Ishikawa (cell line): ENCODE measurements around the gene ABLIM2.

Source experiments
- CEBPB ChIP-seq: IDR thresholded peaks from 2 replicates; pipeline ENCODE4 v1.6.1; 2012
- CREB1 ChIP-seq: IDR thresholded peaks from 2 replicates; pipeline ENCODE4 v1.6.1; 2012; ENCODE audit warnings: low read depth
- EGR1 ChIP-seq: IDR thresholded peaks from 2 replicates; pipeline ENCODE4 v1.6.1; 2012
- EP300 ChIP-seq: IDR thresholded peaks from 2 replicates; pipeline ENCODE4 v1.6.1; 2012; ENCODE audit warnings: borderline replicate concordance
- FOXM1 ChIP-seq: IDR thresholded peaks from 2 replicates; pipeline ENCODE4 v1.6.1; 2012; ENCODE audit warnings: low read depth, borderline replicate concordance
- MAX ChIP-seq: IDR thresholded peaks from 2 replicates; pipeline ENCODE4 v1.6.1; 2012
- NFIC ChIP-seq: IDR thresholded peaks from 2 replicates; pipeline ENCODE4 v1.6.1; 2012
- RAD21 ChIP-seq: IDR thresholded peaks from 2 replicates; pipeline ENCODE4 v1.6.1; 2012; ENCODE audit warnings: low read depth
- REST ChIP-seq: IDR thresholded peaks from 2 replicates; pipeline ENCODE4 v1.6.1; 2012; ENCODE audit warnings: low read depth, mild to moderate bottlenecking
- TAF1 ChIP-seq: IDR thresholded peaks from 2 replicates; pipeline ENCODE4 v1.6.1; 2012; ENCODE audit warnings: low read depth, mild to moderate bottlenecking
- TCF12 ChIP-seq: IDR thresholded peaks from 2 replicates; pipeline ENCODE4 v1.6.1; 2012; ENCODE audit warnings: low read depth
- TEAD4 ChIP-seq: IDR thresholded peaks from 2 replicates; pipeline ENCODE4 v1.6.1; 2012
- USF1 ChIP-seq: IDR thresholded peaks from 2 replicates; pipeline ENCODE4 v1.6.1; 2012
- YY1 ChIP-seq: IDR thresholded peaks from 2 replicates; pipeline ENCODE4 v1.6.1; 2012; ENCODE audit warnings: low read depth
- ZBTB7A ChIP-seq: IDR thresholded peaks from 2 replicates; pipeline ENCODE4 v1.6.1; 2012; ENCODE audit warnings: low read depth

ABLIM2 gene

GRCh38 chr4:8061573-8061972, 97.0 kb downstream of the ABLIM2 start:
- TF ChIP-seq CREB1 (no peak), TAF1 (no peak), ZBTB7A (no peak), EP300 (no peak), REST (no peak), USF1 (no peak), EGR1 (no peak), TCF12 (no peak), FOXM1 (no peak)

- TF ChIP-seq NFIC (no peak), TCF12 (no peak), CREB1 (no peak), TEAD4 (no peak), CEBPB (no peak), USF1 (no peak), MAX (no peak), EP300 (no peak), EGR1 (no peak)
Measured at GRCh38 chr4:8061145-8061544, 97.5 kb downstream of the ABLIM2 start.

GRCh38 chr4:8060632-8061031, 98.0 kb downstream of the ABLIM2 start:
- TF ChIP-seq YY1 (no peak), MAX (peak; percentile 29; the same call in 1 of the 2 replicates), ZBTB7A (no peak)

GRCh38 chr4:8058031-8058479, 100.6 kb downstream of the ABLIM2 start:
- TF ChIP-seq TCF12 (no peak), ZBTB7A (no peak)

DNA sequence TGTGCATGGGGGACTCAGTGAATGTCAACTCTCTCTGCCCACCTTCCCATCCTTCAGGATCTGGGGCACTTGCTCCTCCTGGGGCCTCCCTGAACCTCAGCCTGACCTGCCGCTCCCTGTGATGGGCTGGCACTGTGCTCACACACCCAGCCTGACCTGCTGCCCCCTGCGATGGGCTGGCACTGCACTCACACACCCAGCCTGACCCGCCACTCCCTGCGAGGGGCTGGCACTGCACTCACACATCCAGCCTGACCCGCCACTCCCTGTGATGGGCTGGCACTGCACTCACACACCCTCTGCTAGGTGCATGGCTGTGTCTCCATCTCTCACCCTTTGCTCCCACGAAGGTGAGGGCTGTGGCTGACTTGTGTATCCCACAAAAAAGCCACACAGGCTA, 103.4 kb downstream of the ABLIM2 start:
- no peak for TF ChIP-seq NFIC
- no peak for TF ChIP-seq TAF1

- TF ChIP-seq YY1 (no peak), USF1 (no peak), EP300 (no peak), EGR1 (no peak), ZBTB7A (no peak), MAX (no peak)
Measured at GRCh38 chr4:8053688-8054449, 104.7 kb downstream of the ABLIM2 start.

GRCh38 chr4:8052160-8052691, 106.4 kb downstream of the ABLIM2 start:
- TF ChIP-seq CEBPB (no peak), EP300 (no peak), REST (no peak), MAX (no peak), NFIC (no peak), RAD21 (no peak), ZBTB7A (no peak), TAF1 (no peak), EGR1 (no peak), TEAD4 (no peak), USF1 (no peak)
